GM21423 (cell line): ENCODE data around the gene DCAF12.
"Not testable (repeated sequence)": the region's sequence is repeated elsewhere in the genome, so short reads cannot be mapped to it uniquely, and the experiment has no call there.

Source experiments
- ATAC-seq: cut with Tn5 transposase; IDR thresholded peaks from one replicate; pipeline ENCODE4 v1.9.1; 2021; ENCODE audit warnings: mild to moderate bottlenecking, moderate library complexity; ENCODE audit not compliant: unreplicated experiment

Gene DCAF12

GRCh38 chr9:34072410-34072809 lies 54.1 kb downstream of the DCAF12 start:
- no peak for ATAC-seq

GRCh38 chr9:34070606-34071324 lies 55.7 kb downstream of the DCAF12 start:
- ATAC-seq: no peak

- no peak for ATAC-seq
These were observed 56.7 kb downstream of the DCAF12 start for GRCh38 chr9:34069831-34070230.

- no peak for ATAC-seq
These were observed 61.0 kb downstream of the DCAF12 start for GRCh38 chr9:34065541-34065940.

GRCh38 chr9:34059954-34060353 lies 66.5 kb downstream of the DCAF12 start:
- ATAC-seq: no peak

GRCh38 chr9:34059281-34059680 lies 67.2 kb downstream of the DCAF12 start:
- ATAC-seq: no peak

GRCh38 chr9:34049630-34050384 lies 76.7 kb downstream of the DCAF12 start:
- ATAC-seq: no peak

- ATAC-seq: peak; percentile 71
These were observed 77.5 kb downstream of the DCAF12 start, which contains the start of gene UBAP2 for GRCh38 chr9:34048727-34049629. TSS of gene UBAP2 (minus strand) at chr9:34048887. CDS start at chr9:34017148, 31,739 bp downstream.

GRCh38 chr9:34047864-34048726 lies 78.4 kb downstream of the DCAF12 start:
- ATAC-seq: peak; percentile 31

GRCh38 chr9:34046784-34047379 lies 79.6 kb downstream of the DCAF12 start:
- no peak for ATAC-seq

- ATAC-seq: no peak
These were observed 80.6 kb downstream of the DCAF12 start for GRCh38 chr9:34045903-34046302.

GRCh38 chr9:34042074-34042473 lies 84.4 kb downstream of the DCAF12 start:
- ATAC-seq: not testable (repeated sequence)

- not testable (repeated sequence) for ATAC-seq
These were observed 87.6 kb downstream of the DCAF12 start for GRCh38 chr9:34038851-34039250.

- ATAC-seq: no peak
These were observed 88.9 kb downstream of the DCAF12 start for GRCh38 chr9:34037626-34038025.

GRCh38 chr9:34036625-34037024 lies 89.9 kb downstream of the DCAF12 start:
- ATAC-seq: no peak
